ENCODE data around the gene COL9A3. TPM values are rescaled to one million over a fixed set of nuclear protein-coding genes. Genes with fewer than 3 reads are reported as not detected.
A peak's percentile ranks its signal among the peaks of the same experiment; 100 is the strongest.

COL9A3 gene
- total RNA-seq, 1 experiment from 2014 or later: 150 TPM

DNA sequence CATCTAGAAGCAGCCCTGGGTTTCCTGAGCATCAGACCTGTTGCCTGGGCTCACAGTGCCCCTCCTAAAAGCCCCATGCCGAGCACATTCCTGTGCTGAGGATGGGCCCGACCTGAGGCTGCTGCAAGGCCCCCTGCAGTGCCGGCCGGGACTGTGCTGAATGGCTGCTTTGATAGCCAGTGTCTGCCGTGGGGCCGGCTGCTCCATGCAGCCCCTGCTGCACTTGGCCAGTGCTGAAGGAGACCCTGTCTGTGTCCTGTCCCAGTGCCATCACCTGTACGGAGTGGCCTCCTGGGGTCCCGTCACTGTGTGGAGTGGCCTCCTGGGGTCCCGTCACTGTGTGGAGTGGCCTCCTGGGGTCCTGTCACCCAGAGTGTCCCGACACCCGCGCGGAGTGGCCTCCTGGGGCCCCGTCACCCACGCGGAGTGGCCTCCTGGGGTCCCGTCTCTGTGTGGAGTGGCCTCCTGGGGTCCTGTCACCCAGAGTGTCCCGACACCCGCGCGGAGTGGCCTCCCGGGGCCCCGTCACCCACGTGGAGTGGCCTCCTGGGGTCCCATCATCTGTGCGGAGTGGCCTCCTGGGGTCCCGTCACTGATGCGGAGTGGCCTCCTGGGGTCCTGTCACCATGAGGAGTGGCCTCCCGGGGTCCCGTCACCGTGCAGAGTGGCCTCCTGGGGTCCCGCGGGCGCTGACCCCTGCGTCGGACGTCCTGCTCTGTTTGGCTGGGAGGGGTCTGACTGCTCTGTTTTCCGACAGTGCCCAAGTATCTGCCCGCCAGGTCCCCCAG lies 7.0 kb downstream of the COL9A3 start:
- H2AFZ ChIP-seq (ENCODE audit: low read length): no peak overlapping the region
- Mint-ChIP-seq H3K9me3 (no peaks in the 10 kb centered on the region), H3K4me3 (no peak overlapping the region), H3K27ac (peak overlapping the region in 2 of 3 experiments; percentile 49 to 76; a peak in 2 of 7 replicates), H3K27me3 (ENCODE audit: low read depth) (no peaks in the 10 kb centered on the region), H3K36me3 (ENCODE audit: insufficient read depth in 1 of 3, low read depth in 3 of 3) (peaks cover 0 to 8% (median 0%) of the 10 kb centered on the region in 3 experiments; a peak in 2 of 7 replicates), H3K4me1 (peaks cover 10 to 11% of the 10 kb centered on the region in 2 experiments)
- H3K23ac ChIP-seq (ENCODE audit: insufficient read length, low read depth, low read length): no peak overlapping the region
- H3K79me1 ChIP-seq (ENCODE audit: insufficient read depth, low read depth, low read length, poor library complexity, severe bottlenecking): no peaks in the 10 kb centered on the region
- no peak overlapping the region for H2BK5ac ChIP-seq (ENCODE audit: insufficient read length, low read length)
- H2BK120ac ChIP-seq (ENCODE audit: low read depth, low read length, poor library complexity, severe bottlenecking): no peak overlapping the region
- H3K18ac ChIP-seq (ENCODE audit: insufficient read length, low read depth, low read length): no peak overlapping the region
- no peaks in the 10 kb centered on the region for H4K20me1 ChIP-seq (ENCODE audit: control insufficient read depth, insufficient read depth, insufficient read length)
- no peak overlapping the region for H3K14ac ChIP-seq (ENCODE audit: insufficient read depth, low read length)
- H3T11ph ChIP-seq (ENCODE audit: low read length): no peak overlapping the region
- no peaks in the 10 kb centered on the region for H3K79me2 ChIP-seq (ENCODE audit: insufficient read depth, low read length)
- H3K4me2 ChIP-seq (ENCODE audit: insufficient read depth, insufficient read length, low read length): no peak overlapping the region
- H4K91ac ChIP-seq (ENCODE audit: insufficient read length, low read depth, low read length): no peak overlapping the region
- no peak overlapping the region for H3K9ac ChIP-seq (ENCODE audit: extremely low read depth, insufficient read length, low read length)
- H4K5ac ChIP-seq (ENCODE audit: insufficient read length, low read depth, low read length): no peak overlapping the region
- H3K23me2 ChIP-seq (ENCODE audit: insufficient read length, low read depth, low read length, poor library complexity, severe bottlenecking): no peaks in the 10 kb centered on the region
- H3K56ac ChIP-seq (ENCODE audit: insufficient read length, low read depth, low read length): no peak overlapping the region
- H2BK20ac ChIP-seq (ENCODE audit: low read depth, low read length, poor library complexity, severe bottlenecking): no peak overlapping the region
- peak; percentile 84 for DNase-seq
- H3K9me3 ChIP-seq (ENCODE audit: control insufficient read depth, low read depth, low read length): no peaks in the 10 kb centered on the region
- H3K4ac ChIP-seq (ENCODE audit: low read depth, low read length): no peak overlapping the region
- no peak overlapping the region for H2BK12ac ChIP-seq (ENCODE audit: insufficient read length, low read depth, low read length)
- H2AK5ac ChIP-seq (ENCODE audit: insufficient read length, low read length): no peak overlapping the region
- TF ChIP-seq, protein P1, sequence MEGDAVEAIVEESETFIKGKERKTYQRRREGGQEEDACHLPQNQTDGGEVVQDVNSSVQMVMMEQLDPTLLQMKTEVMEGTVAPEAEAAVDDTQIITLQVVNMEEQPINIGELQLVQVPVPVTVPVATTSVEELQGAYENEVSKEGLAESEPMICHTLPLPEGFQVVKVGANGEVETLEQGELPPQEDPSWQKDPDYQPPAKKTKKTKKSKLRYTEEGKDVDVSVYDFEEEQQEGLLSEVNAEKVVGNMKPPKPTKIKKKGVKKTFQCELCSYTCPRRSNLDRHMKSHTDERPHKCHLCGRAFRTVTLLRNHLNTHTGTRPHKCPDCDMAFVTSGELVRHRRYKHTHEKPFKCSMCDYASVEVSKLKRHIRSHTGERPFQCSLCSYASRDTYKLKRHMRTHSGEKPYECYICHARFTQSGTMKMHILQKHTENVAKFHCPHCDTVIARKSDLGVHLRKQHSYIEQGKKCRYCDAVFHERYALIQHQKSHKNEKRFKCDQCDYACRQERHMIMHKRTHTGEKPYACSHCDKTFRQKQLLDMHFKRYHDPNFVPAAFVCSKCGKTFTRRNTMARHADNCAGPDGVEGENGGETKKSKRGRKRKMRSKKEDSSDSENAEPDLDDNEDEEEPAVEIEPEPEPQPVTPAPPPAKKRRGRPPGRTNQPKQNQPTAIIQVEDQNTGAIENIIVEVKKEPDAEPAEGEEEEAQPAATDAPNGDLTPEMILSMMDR (conservative IDR thresholded peaks at IDR 0.05): no peak
- no peaks in the 10 kb centered on the region; the same call in 1 of the 2 replicates for H3K4me1 ChIP-seq (ENCODE audit: insufficient read depth, low read length)
- H4K8ac ChIP-seq (replicated peaks; ENCODE audit: insufficient read length, low read depth, low read length): no peak overlapping the region
- H3K27me3 ChIP-seq (ENCODE audit: insufficient read depth, low read length): no peaks in the 10 kb centered on the region
- no peak overlapping the region for H3K27ac ChIP-seq (ENCODE audit: insufficient read length, low read depth, low read length)
- H2BK15ac ChIP-seq (ENCODE audit: low read depth, low read length): no peak overlapping the region
- no CpG with 5 or more reads among the region's 38 CpGs for WGBS (ENCODE audit: extremely low coverage, insufficient read length, low lambda C conversion rate)

Data from H9 (cell line).